Gastrocnemius medialis (tissue), 4 donors: ENCODE measurements around the gene BTBD19.
A peak's percentile ranks its signal among the peaks of the same experiment; 100 is the strongest.

Experiments used
- CTCF ChIP-seq, 5 experiments: fragments of 450-650 bp in 3 of 5; fragments of 200-600 bp in 2 of 5; sonication (generic) in 2 of 5; IDR thresholded peaks in 4 of 5; conservative IDR thresholded peaks in 1 of 5; 1 replicate in 4 of 5; 2 replicates in 1 of 5; pipeline ENCODE4 v1.5.1; 2016 to 2019; ENCODE audit warnings: antibody characterized with exemption in 5 of 5, mild to moderate bottlenecking in 3 of 5, moderate library complexity in 3 of 5
- POLR2A ChIP-seq, 2 donors: fragments of 450-650 bp; IDR thresholded peaks; one replicate each; pipeline ENCODE4 v1.6.1; 2017; ENCODE audit warnings: antibody characterized with exemption in 2 of 2, mild to moderate bottlenecking in 2 of 2, moderate library complexity in 2 of 2

GRCh38 chr1:44786138-44786840 lies 22.0 kb upstream of the BTBD19 start:
- TF ChIP-seq CTCF (IDR thresholded peaks at IDR 0.05 in 4 of 5, conservative IDR thresholded peaks at IDR 0.05 in 1 of 5) (peak; percentile 98 to 100 (median 99)), POLR2A (IDR thresholded peaks at IDR 0.05) (no peak)
